Measurements from ENCODE around the gene MACROD2. TPM values are rescaled to one million over a fixed set of nuclear protein-coding genes. Genes with fewer than 3 reads are reported as not detected.

The MACROD2 gene
- total RNA-seq, 4 donors from 2014 or later: 12.6 to 60.3 (median 18.9) TPM

GRCh38 chr20:15986690-15987089 is 1991.4 kb downstream of the MACROD2 start:
- Histone ChIP-seq H3K4me1 (no peaks in the 10 kb centered on the region), H3K36me3 (no peaks in the 10 kb centered on the region), H3K27me3 (no peaks in the 10 kb centered on the region), H3K9me3 (no peaks in the 10 kb centered on the region), H3K27ac (no peak overlapping the region), H3K4me3 (no peak overlapping the region)
- TF ChIP-seq POLR2AphosphoS5 (IDR thresholded peaks at IDR 0.05): no peak
- TF ChIP-seq EP300 (IDR thresholded peaks at IDR 0.05): no peak
- no peak for TF ChIP-seq POLR2A (IDR thresholded peaks at IDR 0.05)
- no peak for TF ChIP-seq CTCF (IDR thresholded peaks at IDR 0.05)
- no peak for DNase-seq (ENCODE audit: low spot score in 2 of 2)
- WGBS: 83% methylated on average over 3 of the region's 3 CpGs

- peaks cover 4% of the 10 kb centered on the region for H3K9me3 ChIP-seq
- no peak for DNase-seq (ENCODE audit: low spot score in 2 of 2)
- H3K4me3 ChIP-seq: no peak overlapping the region
- no peaks in the 10 kb centered on the region for H3K4me1 ChIP-seq
- TF ChIP-seq EP300 (IDR thresholded peaks at IDR 0.05) (no peak), POLR2AphosphoS5 (IDR thresholded peaks at IDR 0.05) (no peak), POLR2A (IDR thresholded peaks at IDR 0.05) (no peak), CTCF (IDR thresholded peaks at IDR 0.05) (no peak)
- H3K27me3 ChIP-seq: no peaks in the 10 kb centered on the region
- no peaks in the 10 kb centered on the region for H3K36me3 ChIP-seq
- H3K27ac ChIP-seq: no peak overlapping the region
These were observed 1996.0 kb downstream of the MACROD2 start for GRCh38 chr20:15991279-15991678.

GRCh38 chr20:15992564-15992963 is 1997.2 kb downstream of the MACROD2 start:
- DNase-seq (ENCODE audit: low spot score in 2 of 2): no peak
- H3K4me3 ChIP-seq: no peak overlapping the region
- no peak for TF ChIP-seq CTCF (IDR thresholded peaks at IDR 0.05)
- no peak for TF ChIP-seq POLR2A (IDR thresholded peaks at IDR 0.05)
- no peak for TF ChIP-seq POLR2AphosphoS5 (IDR thresholded peaks at IDR 0.05)
- TF ChIP-seq EP300 (IDR thresholded peaks at IDR 0.05): no peak
- no peaks in the 10 kb centered on the region for H3K27me3 ChIP-seq
- peaks cover 15% of the 10 kb centered on the region for H3K9me3 ChIP-seq
- H3K4me1 ChIP-seq: no peaks in the 10 kb centered on the region
- 66% methylated on average over 4 of the region's 4 CpGs for WGBS
- no peaks in the 10 kb centered on the region for H3K36me3 ChIP-seq
- H3K27ac ChIP-seq: no peak overlapping the region

GRCh38 chr20:16000112-16000511 is 2004.8 kb downstream of the MACROD2 start:
- no peak for DNase-seq (ENCODE audit: low spot score in 2 of 2)
- TF ChIP-seq CTCF (IDR thresholded peaks at IDR 0.05) (no peak), EP300 (IDR thresholded peaks at IDR 0.05) (no peak), POLR2AphosphoS5 (IDR thresholded peaks at IDR 0.05) (no peak), POLR2A (IDR thresholded peaks at IDR 0.05) (no peak)
- no peak overlapping the region for H3K4me3 ChIP-seq
- H3K27me3 ChIP-seq: no peaks in the 10 kb centered on the region
- H3K27ac ChIP-seq: no peak overlapping the region
- no peaks in the 10 kb centered on the region for H3K36me3 ChIP-seq
- H3K4me1 ChIP-seq: no peaks in the 10 kb centered on the region
- WGBS: 100% methylated on average over 1 of the region's 1 CpG
- peaks cover 22% of the 10 kb centered on the region for H3K9me3 ChIP-seq

- H3K27ac ChIP-seq: no peak overlapping the region
- H3K4me3 ChIP-seq: no peak overlapping the region
- no peak for DNase-seq (ENCODE audit: low spot score in 2 of 2)
- H3K9me3 ChIP-seq: peaks cover 18% of the 10 kb centered on the region
- TF ChIP-seq POLR2A (IDR thresholded peaks at IDR 0.05) (no peak), CTCF (IDR thresholded peaks at IDR 0.05) (no peak), EP300 (IDR thresholded peaks at IDR 0.05) (no peak), POLR2AphosphoS5 (IDR thresholded peaks at IDR 0.05) (no peak)
- 51% methylated on average over 2 of the region's 2 CpGs for WGBS
- H3K27me3 ChIP-seq: no peaks in the 10 kb centered on the region
- H3K36me3 ChIP-seq: no peaks in the 10 kb centered on the region
- H3K4me1 ChIP-seq: no peaks in the 10 kb centered on the region
These were observed 2006.0 kb downstream of the MACROD2 start for GRCh38 chr20:16001286-16001685.

Data from suprapubic skin (tissue), 4 donors.